NCI-H146 treated with DMSO at 0.1 percent for 48 hours (cell line): ENCODE measurements around the gene FHDC1.

Experiments used
- DNase-seq: peaks from one replicate; lab custom pipeline; 2025; ENCODE audit not compliant: unreplicated experiment; lab: John Stamatoyannopoulos, UW

The FHDC1 gene

DNA sequence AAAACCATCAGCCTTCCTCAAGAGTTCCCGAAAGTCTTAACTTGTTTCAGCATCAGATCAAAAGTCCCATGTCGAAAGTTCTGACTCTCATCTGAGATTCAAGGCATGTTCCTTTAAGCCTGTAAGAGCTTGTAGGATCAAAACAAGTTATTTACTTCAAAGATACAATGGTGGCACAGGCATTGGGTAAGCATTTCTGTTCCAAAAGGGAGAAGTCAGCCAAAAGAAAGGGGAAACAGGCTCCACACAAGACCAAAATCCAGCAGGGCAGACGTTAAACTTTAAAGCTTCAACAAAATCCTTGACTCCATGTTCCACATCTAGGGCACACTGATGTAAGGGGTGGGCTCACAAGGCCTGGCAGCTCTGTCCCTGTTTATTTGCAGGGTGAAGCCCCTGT is 91.7 kb downstream of the FHDC1 start:
- no peak for DNase-seq

DNA sequence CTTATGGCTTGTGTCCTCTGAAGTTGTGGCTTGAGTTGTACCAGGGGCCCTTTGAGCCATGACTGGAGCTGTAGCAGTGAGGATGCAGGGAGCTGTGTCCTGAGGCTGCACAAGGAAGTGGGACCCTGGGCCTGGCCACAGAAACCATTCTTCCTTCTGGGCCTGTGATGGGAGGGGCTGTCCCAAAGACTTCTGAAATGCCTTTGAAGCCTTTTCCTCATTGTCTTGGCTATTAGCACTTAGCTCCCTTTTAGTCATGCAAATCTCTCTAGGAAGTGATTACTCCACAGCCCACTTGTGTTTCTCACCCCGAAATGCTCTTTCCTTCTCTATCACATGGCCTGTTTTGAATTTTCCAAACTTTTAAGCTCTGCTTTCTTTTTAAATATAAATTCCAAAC is 92.4 kb downstream of the FHDC1 start:
- no peak for DNase-seq
